ENCODE measurements around the gene HIP1. TPM values are rescaled to one million over a fixed set of nuclear protein-coding genes. Genes with fewer than 3 reads are reported as not detected.
"Not testable (repeated sequence)": the region's sequence is repeated elsewhere in the genome, so short reads cannot be mapped to it uniquely, and the experiment has no call there.

The HIP1 gene
- total RNA-seq, 1 experiment from 2014 or later, result 32.0 TPM

- no TSS peak for BruUV-seq (replicated peaks)
- intact Hi-C loops (cut with micrococcal nuclease; ENCODE audit: unreplicated experiment), result no loop called here
- CTCF ChIA-PET, result no interaction called here
These were observed 166.3 kb downstream of the HIP1 start for GRCh38 chr7:75572396-75572795.

DNA sequence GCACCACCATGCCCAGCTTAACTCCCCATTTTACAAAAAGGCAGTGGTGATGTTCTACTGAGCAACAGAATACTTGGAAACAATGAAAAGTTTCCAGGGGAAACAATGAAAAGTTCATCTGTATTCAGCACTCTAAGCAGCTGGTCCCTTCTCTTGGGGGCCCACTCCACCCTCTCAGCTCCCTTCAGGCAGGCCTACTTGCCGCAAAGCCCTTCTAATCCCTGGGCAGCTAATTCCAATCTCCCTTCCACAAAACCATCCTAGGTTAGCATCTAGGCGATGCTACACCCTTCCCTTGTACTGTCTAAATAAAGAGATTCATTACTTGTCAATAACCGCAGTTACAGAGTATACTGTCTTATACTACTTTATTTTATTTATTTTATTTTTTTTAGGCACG lies 167.5 kb downstream of the HIP1 start:
- Histone ChIP-seq H3K27ac (no peak overlapping the region), H3K4me2 (no peak overlapping the region), H3K4me3 (no peak overlapping the region), H3K4me1 (replicated peaks; ENCODE audit: insufficient read depth) (peaks cover 4% of the 10 kb centered on the region; the same call in 1 of the 2 replicates), H3K27me3 (ENCODE audit: insufficient read depth, low read depth) (no peaks in the 10 kb centered on the region), H3K9me3 (ENCODE audit: insufficient read depth, low read depth) (no peaks in the 10 kb centered on the region), H3F3A (ENCODE audit: insufficient read depth, low read depth) (peaks cover 12% of the 10 kb centered on the region; the same call in 1 of the 2 replicates), H3K79me2 (ENCODE audit: low read depth) (no peaks in the 10 kb centered on the region), H3K9me2 (ENCODE audit: insufficient read depth) (no peaks in the 10 kb centered on the region), H2AFZ (no peak overlapping the region), H4K20me1 (ENCODE audit: insufficient read depth) (no peaks in the 10 kb centered on the region), H3K36me3 (ENCODE audit: low read depth) (no peaks in the 10 kb centered on the region)
- no TSS peak for BruUV-seq (replicated peaks)
- TF ChIP-seq CTCF (conservative IDR thresholded peaks at IDR 0.05) (no peak), EZH2 (IDR thresholded peaks at IDR 0.05; ENCODE audit: low read depth) (no peak)
- POLR2A ChIA-PET (ENCODE audit: unreplicated experiment), result no interaction called here
- CTCF ChIA-PET, result interaction anchor here (0.5 kb wide), 1 partner anchor 155 kb away, joined by 7 read pairs; no protein-coding TSS in a partner anchor
- no peak for DNase-seq
- intact Hi-C loops (cut with micrococcal nuclease; ENCODE audit: unreplicated experiment), result no loop called here

More at GRCh38 chr7:75572396-75572795, 166.3 kb downstream of the HIP1 start:
- Histone ChIP-seq H3F3A (ENCODE audit: insufficient read depth, low read depth) (0 out of 2 replicates have a peak, but pooled peaks cover 1% of the 10 kb centered on the region), H4K20me1 (ENCODE audit: insufficient read depth) (no peaks in the 10 kb centered on the region), H2AFZ (no peak overlapping the region), H3K4me1 (replicated peaks; ENCODE audit: insufficient read depth) (no peaks in the 10 kb centered on the region), H3K4me3 (no peak overlapping the region), H3K9me2 (ENCODE audit: insufficient read depth) (no peaks in the 10 kb centered on the region), H3K79me2 (ENCODE audit: low read depth) (no peaks in the 10 kb centered on the region), H3K27me3 (ENCODE audit: insufficient read depth, low read depth) (no peaks in the 10 kb centered on the region), H3K9me3 (ENCODE audit: insufficient read depth, low read depth) (no peaks in the 10 kb centered on the region), H3K27ac (no peak overlapping the region), H3K36me3 (ENCODE audit: low read depth) (no peaks in the 10 kb centered on the region), H3K4me2 (no peak overlapping the region)
- TF ChIP-seq EZH2 (IDR thresholded peaks at IDR 0.05; ENCODE audit: low read depth) (no peak), CTCF (conservative IDR thresholded peaks at IDR 0.05) (no peak)
- no peak for DNase-seq
- POLR2A ChIA-PET (ENCODE audit: unreplicated experiment), result interaction anchor here (0.6 kb wide), 1 partner anchor 410 kb away, joined by 5 read pairs; no protein-coding TSS in a partner anchor

DNA sequence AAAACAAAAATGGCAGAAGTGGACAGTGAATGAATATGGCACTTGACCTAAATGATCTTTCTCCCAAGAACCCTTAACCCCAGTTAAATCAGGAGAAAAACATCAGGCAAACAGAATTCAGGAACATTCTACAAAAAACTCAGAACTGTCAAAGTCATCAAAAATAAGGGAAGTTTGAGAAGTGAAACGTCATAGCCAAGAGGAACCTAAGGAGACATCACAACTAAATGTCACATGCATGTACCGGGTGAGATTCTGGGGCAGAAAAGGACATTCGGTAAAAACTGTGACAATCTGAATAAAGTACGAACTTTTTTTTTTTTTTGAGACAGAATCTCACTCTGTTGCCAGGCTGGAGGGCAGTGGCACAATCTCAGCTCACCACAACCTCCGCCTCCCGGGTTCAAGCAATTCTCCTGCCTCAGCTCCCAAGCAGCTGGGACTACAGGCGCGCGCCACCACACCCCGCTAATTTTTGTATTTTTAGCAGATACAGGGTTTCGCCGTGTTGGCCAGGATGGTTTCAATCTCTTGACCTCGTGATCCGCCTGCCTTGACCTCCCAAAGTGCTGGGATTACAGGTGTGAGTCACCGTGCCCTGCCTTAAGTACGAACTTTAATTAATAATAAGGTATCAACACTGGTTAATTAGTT lies 169.0 kb downstream of the HIP1 start:
- H3K9me2 ChIP-seq (ENCODE audit: insufficient read depth); H4K20me1 ChIP-seq (ENCODE audit: insufficient read depth); H3K79me2 ChIP-seq (ENCODE audit: low read depth); H3K9me3 ChIP-seq (ENCODE audit: insufficient read depth, low read depth); H3K27ac ChIP-seq; BruUV-seq (replicated peaks); DNase-seq; POLR2A ChIA-PET (ENCODE audit: unreplicated experiment); H3K36me3 ChIP-seq (ENCODE audit: low read depth); H3K4me2 ChIP-seq; CTCF ChIA-PET; H3K27me3 ChIP-seq (ENCODE audit: insufficient read depth, low read depth); H3K4me3 ChIP-seq; H2AFZ ChIP-seq: not testable (repeated sequence)
- intact Hi-C loops (cut with micrococcal nuclease; ENCODE audit: unreplicated experiment), result loop anchor here (5.0 kb wide), 1 partner anchor 42 kb away; no protein-coding TSS in a partner anchor
- H3F3A ChIP-seq (ENCODE audit: insufficient read depth, low read depth), result peaks cover 27% of the 10 kb centered on the region
- H3K4me1 ChIP-seq (replicated peaks; ENCODE audit: insufficient read depth), result peaks cover 19% of the 10 kb centered on the region

All from PC-9 (cell line).